D721Med (cell line): ENCODE data around the gene TSPAN9.

Experiments
- DNase-seq: peaks from one replicate; pipeline ENCODE4 v3.0.0; 2011; ENCODE audit warnings: low spot score; ENCODE audit not compliant: insufficient read length
- FAIRE-seq: peaks from 2 replicates; lab custom pipeline; 2011; peaks lifted over from hg19 to GRCh38; lab: Jason Lieb, UNC
- CTCF ChIP-seq: IDR thresholded peaks from 2 replicates; pipeline ENCODE4 v1.5.1; 2012; ENCODE audit warnings: mild to moderate bottlenecking, control low read depth; ENCODE audit not compliant: insufficient read depth; ENCODE audit errors: missing control alignments

The TSPAN9 gene

GRCh38 chr12:3267690-3268089 is 190.5 kb downstream of the TSPAN9 start:
- TF ChIP-seq CTCF: no peak
- DNase-seq (no peak), FAIRE-seq (no peak)

- TF ChIP-seq CTCF: no peak
- no peak for FAIRE-seq
- DNase-seq: no peak
These were observed 192.4 kb downstream of the TSPAN9 start for GRCh38 chr12:3269594-3269993.

GRCh38 chr12:3271146-3271545 is 194.0 kb downstream of the TSPAN9 start:
- TF ChIP-seq CTCF: no peak
- no peak for FAIRE-seq
- DNase-seq: no peak

GRCh38 chr12:3271639-3272038 is 194.5 kb downstream of the TSPAN9 start:
- no peak for DNase-seq
- no peak for TF ChIP-seq CTCF
- no peak for FAIRE-seq

- no peak for TF ChIP-seq CTCF
- no peak for FAIRE-seq
- DNase-seq: no peak
These were observed 195.8 kb downstream of the TSPAN9 start for GRCh38 chr12:3272958-3273357.

- no peak for FAIRE-seq
- no peak for DNase-seq
- TF ChIP-seq CTCF: no peak
These were observed 196.3 kb downstream of the TSPAN9 start for GRCh38 chr12:3273409-3273853.

- TF ChIP-seq CTCF: no peak
- no peak for FAIRE-seq
- no peak for DNase-seq
These were observed 197.5 kb downstream of the TSPAN9 start for GRCh38 chr12:3274664-3275063.
